Activated CD8-positive, alpha-beta T cell treated with anti-CD3 and anti-CD28 coated beads for 36 hours (primary cell): ENCODE data around the gene C17orf100. TPM values are rescaled to one million over a fixed set of nuclear protein-coding genes. Genes with fewer than 3 reads are reported as not detected.
A peak's percentile ranks its signal among the peaks of the same experiment; 100 is the strongest.
"Not testable (repeated sequence)": the region's sequence is repeated elsewhere in the genome, so short reads cannot be mapped to it uniquely, and the experiment has no call there.

Source experiments
- ATAC-seq: fragments of 200-7000 bp; cut with Tn5 transposase; one replicate; pipeline ENCODE4 v1.10.0; 2021; ENCODE audit warnings: mild to moderate bottlenecking, moderate library complexity
- CTCF ChIA-PET: fragments of 350-600 bp; sonication (Branson Sonifier 250); formaldehyde crosslinking; loops from one replicate; lab custom pipeline; 2021; ENCODE audit warnings: antibody characterized with exemption; lab: Charles Lee
- POLR2A ChIA-PET: fragments of 350-600 bp; sonication (Branson Sonifier 250); formaldehyde crosslinking; loops from one replicate; lab custom pipeline; 2021; ENCODE audit warnings: antibody characterized with exemption; lab: Charles Lee
- DNase-seq: peaks from one replicate; pipeline ENCODE4 v3.0.0-alpha.2; 2020
- H3K27ac Mint-ChIP-seq: one replicate; pipeline ENCODE4 v1.8.0; 2021; ENCODE audit warnings: mild to moderate bottlenecking, mixed read lengths
- H3K27me3 Mint-ChIP-seq: one replicate; pipeline ENCODE4 v1.8.0; 2021; ENCODE audit warnings: mixed read lengths
- H3K36me3 Mint-ChIP-seq: one replicate; pipeline ENCODE4 v1.8.0; 2021; ENCODE audit warnings: low read depth, mixed read lengths
- H3K4me1 Mint-ChIP-seq: one replicate; pipeline ENCODE4 v1.8.0; 2021; ENCODE audit warnings: low read depth, mixed read lengths
- H3K4me3 Mint-ChIP-seq: one replicate; pipeline ENCODE4 v1.8.0; 2021; ENCODE audit warnings: mild to moderate bottlenecking, moderate library complexity, mixed read lengths
- H3K9me3 Mint-ChIP-seq: one replicate; pipeline ENCODE4 v1.8.0; 2021; ENCODE audit warnings: mixed read lengths
- intact Hi-C: fragments of 100-400 bp; cut with micrococcal nuclease; formaldehyde crosslinking; loops from one replicate; pipeline ENCODE4 v1.10.0; 2022
- total RNA-seq, 2 experiments: library from RNA; stranded (reverse); gene quantifications; one replicate each; pipeline ENCODE4 v1.2.3, GENCODE V29; 2021
- TF ChIP-seq, protein P1 (sequence below): fragments of 200-600 bp; IDR thresholded peaks from one replicate; pipeline ENCODE4 v1.8.0; 2022; ENCODE audit warnings: antibody characterized with exemption, mild to moderate bottlenecking

The C17orf100 gene
- total RNA-seq, 2 experiments from 2014 or later: 1.1 to 1.6 TPM

GRCh38 chr17:6648181-6648580 is 3.4 kb upstream of the C17orf100 start:
- Mint-ChIP-seq H3K27ac (peak overlapping the region; percentile 18), H3K27me3 (no peaks in the 10 kb centered on the region), H3K9me3 (no peaks in the 10 kb centered on the region), H3K36me3 (peaks cover 36% of the 10 kb centered on the region), H3K4me3 (no peak overlapping the region), H3K4me1 (peaks cover 63% of the 10 kb centered on the region)
- intact Hi-C loops: loop anchor here (10.0 kb wide), 1 partner anchor 173 kb away; no protein-coding TSS in a partner anchor
- no peak for ATAC-seq
- POLR2A ChIA-PET: no interaction called here
- TF ChIP-seq, protein P1, sequence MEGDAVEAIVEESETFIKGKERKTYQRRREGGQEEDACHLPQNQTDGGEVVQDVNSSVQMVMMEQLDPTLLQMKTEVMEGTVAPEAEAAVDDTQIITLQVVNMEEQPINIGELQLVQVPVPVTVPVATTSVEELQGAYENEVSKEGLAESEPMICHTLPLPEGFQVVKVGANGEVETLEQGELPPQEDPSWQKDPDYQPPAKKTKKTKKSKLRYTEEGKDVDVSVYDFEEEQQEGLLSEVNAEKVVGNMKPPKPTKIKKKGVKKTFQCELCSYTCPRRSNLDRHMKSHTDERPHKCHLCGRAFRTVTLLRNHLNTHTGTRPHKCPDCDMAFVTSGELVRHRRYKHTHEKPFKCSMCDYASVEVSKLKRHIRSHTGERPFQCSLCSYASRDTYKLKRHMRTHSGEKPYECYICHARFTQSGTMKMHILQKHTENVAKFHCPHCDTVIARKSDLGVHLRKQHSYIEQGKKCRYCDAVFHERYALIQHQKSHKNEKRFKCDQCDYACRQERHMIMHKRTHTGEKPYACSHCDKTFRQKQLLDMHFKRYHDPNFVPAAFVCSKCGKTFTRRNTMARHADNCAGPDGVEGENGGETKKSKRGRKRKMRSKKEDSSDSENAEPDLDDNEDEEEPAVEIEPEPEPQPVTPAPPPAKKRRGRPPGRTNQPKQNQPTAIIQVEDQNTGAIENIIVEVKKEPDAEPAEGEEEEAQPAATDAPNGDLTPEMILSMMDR: no peak
- no peak for DNase-seq
- CTCF ChIA-PET: interaction anchor here (2.6 kb wide), 1 partner anchor 175 kb away, joined by 8 read pairs; no protein-coding TSS in a partner anchor

DNA sequence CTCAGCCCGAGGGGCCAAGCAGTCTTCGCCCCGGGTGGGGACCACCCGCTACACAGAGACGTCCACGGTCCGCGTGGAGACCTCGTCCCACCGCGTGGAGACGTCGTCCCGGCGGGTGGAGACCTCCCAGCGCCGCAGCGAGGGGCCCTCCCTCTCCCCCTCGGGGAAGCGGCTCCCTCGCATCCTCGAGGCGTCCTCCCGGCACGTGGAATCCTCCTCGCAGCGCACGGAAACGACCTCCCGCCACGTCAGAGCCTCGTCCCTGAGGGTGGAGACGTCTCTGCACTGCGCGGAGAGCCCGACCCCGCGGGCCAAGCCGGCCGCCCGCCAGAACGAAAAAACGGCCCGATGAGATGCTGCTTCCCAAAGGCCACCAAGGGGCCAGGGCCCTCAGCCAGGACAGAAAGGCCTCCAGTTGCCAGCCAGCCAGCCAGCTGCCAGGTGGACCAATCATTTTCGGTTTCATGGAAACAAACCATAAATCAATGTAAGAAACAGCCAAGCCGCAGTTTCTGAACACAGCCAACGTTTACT is 424 bp downstream of the C17orf100 start:
- ChIA-PET POLR2A (interaction anchor here (0.6 to 2.6 kb wide), 4 partner anchors 9 to 1183 kb away, joined by 3 to 28 read pairs (median 3); partner anchors contain the start of genes DHX33, KIAA0753 and TXNDC17), CTCF (interaction anchor here (1.2 to 1.8 kb wide), 3 partner anchors 14 to 370 kb away, joined by 3 to 5 read pairs (median 3); no protein-coding TSS in a partner anchor)
- peak overlapping the region; percentile 36 for H3K27ac Mint-ChIP-seq
- peak overlapping the region; percentile 91 for H3K4me3 Mint-ChIP-seq
- TF ChIP-seq, protein P1: no peak
- intact Hi-C loops: no loop called here
- ATAC-seq (peak; percentile 8), DNase-seq (peak; percentile 47)
- H3K27me3 Mint-ChIP-seq: peaks cover 6% of the 10 kb centered on the region
- H3K4me1 Mint-ChIP-seq: peaks cover 53% of the 10 kb centered on the region
- peaks cover 20% of the 10 kb centered on the region for H3K36me3 Mint-ChIP-seq
- H3K9me3 Mint-ChIP-seq: no peaks in the 10 kb centered on the region

- ChIA-PET CTCF (no interaction called here), POLR2A (no interaction called here)
- no peaks in the 10 kb centered on the region for H3K9me3 Mint-ChIP-seq
- peaks cover 6% of the 10 kb centered on the region for H3K27me3 Mint-ChIP-seq
- peaks cover 3% of the 10 kb centered on the region for H3K36me3 Mint-ChIP-seq
- H3K27ac Mint-ChIP-seq: no peak overlapping the region
- intact Hi-C loops: no loop called here
- TF ChIP-seq, protein P1: no peak
- H3K4me3 Mint-ChIP-seq: peak overlapping the region; percentile 66
- H3K4me1 Mint-ChIP-seq: peaks cover 43% of the 10 kb centered on the region
- ATAC-seq: no peak
- no peak for DNase-seq
Observed at GRCh38 chr17:6654841-6655731, 3.5 kb downstream of the C17orf100 start.

DNA sequence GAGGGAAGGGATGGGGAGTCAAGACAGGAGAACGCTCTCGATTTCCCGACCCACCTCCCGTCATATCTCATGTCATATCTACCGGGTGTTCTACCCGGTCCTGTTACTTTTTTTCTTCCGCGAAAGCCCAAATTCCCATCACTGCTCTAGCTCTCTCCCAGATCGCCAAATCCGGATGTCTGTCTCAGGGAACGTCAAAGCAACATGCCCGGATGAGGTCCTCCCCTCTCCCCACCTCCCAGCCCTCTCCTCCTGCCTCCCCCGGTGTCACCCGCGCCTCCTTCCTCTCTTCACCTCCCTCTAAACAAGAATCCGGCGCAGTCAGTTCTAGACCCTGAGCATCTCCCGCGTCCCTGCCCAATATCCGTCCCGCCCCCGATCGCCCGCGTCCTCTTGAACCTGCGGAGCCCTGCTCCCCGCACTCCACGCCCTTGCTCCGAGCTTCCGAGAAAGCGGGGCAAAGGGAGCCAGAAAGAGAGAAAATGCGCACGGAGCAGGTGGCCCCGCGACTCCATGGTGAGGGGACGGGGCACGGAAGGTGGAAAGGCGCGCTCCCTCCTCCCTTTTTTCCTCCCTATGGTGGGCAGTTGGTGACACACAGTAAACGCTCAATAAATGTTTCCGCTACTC is 4.3 kb downstream of the C17orf100 start:
- ATAC-seq, H3K36me3 Mint-ChIP-seq, POLR2A ChIA-PET, H3K27ac Mint-ChIP-seq, H3K9me3 Mint-ChIP-seq, CTCF ChIA-PET, H3K27me3 Mint-ChIP-seq, intact Hi-C loops: not testable (repeated sequence)
- H3K4me3 Mint-ChIP-seq: peak overlapping the region; percentile 78
- DNase-seq: peak; percentile 25
- peaks cover 46% of the 10 kb centered on the region for H3K4me1 Mint-ChIP-seq

- CTCF ChIA-PET: interaction anchor here (0.7 to 1.6 kb wide), 2 partner anchors 10 to 43 kb away, joined by 3 to 10 read pairs; no protein-coding TSS in a partner anchor
- H3K27me3 Mint-ChIP-seq, H3K36me3 Mint-ChIP-seq, H3K9me3 Mint-ChIP-seq, intact Hi-C loops: not testable (repeated sequence)
- peak; percentile 78 for DNase-seq
- POLR2A ChIA-PET: interaction anchor here (1.1 to 1.5 kb wide), 2 partner anchors 16 to 83 kb away, joined by 4 to 5 read pairs; partner anchors contain the start of genes KIAA0753 and TXNDC17
- Mint-ChIP-seq H3K4me1 (peaks cover 55% of the 10 kb centered on the region), H3K4me3 (peak overlapping the region; percentile 78), H3K27ac (peak overlapping the region; percentile 59)
- ATAC-seq: peak; percentile 85
Observed at GRCh38 chr17:6656797-6657632, 5.5 kb downstream of the C17orf100 start.
